ENCODE results near the gene MUC4.
A peak's percentile ranks its signal among the peaks of the same experiment; 100 is the strongest.

Gene MUC4

GRCh38 chr3:195763076-195763830 lies 48.5 kb downstream of the MUC4 start:
- H3K4me3 ChIP-seq (replicated peaks in 1 of 2; ENCODE audit: low read depth in 2 of 2, low read length in 2 of 2), result no peak overlapping the region
- DNase-seq (ENCODE audit: low read depth in 2 of 2), result no peak
- TF ChIP-seq CTCF (IDR thresholded peaks at IDR 0.05; ENCODE audit: low read depth, low read length), result no peak

GRCh38 chr3:195762611-195763010 lies 49.1 kb downstream of the MUC4 start:
- no peak for TF ChIP-seq CTCF (IDR thresholded peaks at IDR 0.05; ENCODE audit: low read depth, low read length)
- H3K4me3 ChIP-seq (replicated peaks in 1 of 2; ENCODE audit: low read depth in 2 of 2, low read length in 2 of 2), result no peak overlapping the region
- no peak for DNase-seq (ENCODE audit: low read depth in 2 of 2)

- DNase-seq (ENCODE audit: low read depth in 2 of 2), result no peak
- no peak for TF ChIP-seq CTCF (IDR thresholded peaks at IDR 0.05; ENCODE audit: low read depth, low read length)
- no peak overlapping the region for H3K4me3 ChIP-seq (replicated peaks in 1 of 2; ENCODE audit: low read depth in 2 of 2, low read length in 2 of 2)
Measured at GRCh38 chr3:195762249-195762585, 49.5 kb downstream of the MUC4 start.

DNA sequence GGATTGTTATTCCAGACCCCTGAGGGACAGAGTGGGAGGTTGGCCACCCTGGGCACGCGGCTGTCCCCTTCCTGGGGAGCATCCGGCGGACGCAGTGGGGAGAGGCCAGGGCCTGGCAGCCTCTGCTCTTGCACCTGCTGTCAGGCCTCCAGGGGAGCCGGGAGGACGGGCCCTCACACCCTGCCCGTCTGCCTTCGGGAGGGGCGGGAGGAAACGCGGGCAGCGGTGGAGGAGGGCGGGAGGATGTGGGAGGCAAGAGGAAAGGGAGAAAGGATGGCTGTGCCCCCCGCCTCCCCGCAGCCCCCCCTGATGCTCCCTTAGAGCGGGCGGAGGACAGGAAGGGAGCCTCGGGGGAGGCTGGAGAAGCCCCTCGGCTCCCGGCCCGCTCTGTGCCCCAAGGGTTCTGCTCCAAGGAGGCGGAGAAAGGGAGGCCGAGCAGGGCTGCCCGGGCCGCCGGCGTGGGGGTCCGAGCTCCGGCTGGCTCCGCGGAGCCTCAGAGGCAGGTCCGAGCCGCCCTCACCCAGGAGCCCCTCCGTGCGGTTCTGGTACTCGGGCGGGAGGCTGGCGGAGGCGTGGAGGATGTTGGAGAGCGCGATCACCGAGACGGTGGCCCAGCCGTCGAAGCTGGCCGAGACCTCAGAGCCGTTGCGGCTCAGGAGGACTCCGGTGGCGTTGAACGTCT lies 50.0 kb downstream of the MUC4 start:
- no peak for TF ChIP-seq CTCF (IDR thresholded peaks at IDR 0.05; ENCODE audit: low read depth, low read length)
- DNase-seq (ENCODE audit: low read depth in 2 of 2), result no peak
- no peak overlapping the region for H3K4me3 ChIP-seq (replicated peaks in 1 of 2; ENCODE audit: low read depth in 2 of 2, low read length in 2 of 2)

- no peak overlapping the region for H3K4me3 ChIP-seq (replicated peaks in 1 of 2; ENCODE audit: low read depth in 2 of 2, low read length in 2 of 2)
- no peak for TF ChIP-seq CTCF (IDR thresholded peaks at IDR 0.05; ENCODE audit: low read depth, low read length)
- no peak for DNase-seq (ENCODE audit: low read depth in 2 of 2)
Measured at GRCh38 chr3:195761123-195761566, 50.6 kb downstream of the MUC4 start.

- peak in 1 of 2 donors; percentile 39 for DNase-seq (ENCODE audit: low read depth in 2 of 2)
- TF ChIP-seq CTCF (IDR thresholded peaks at IDR 0.05; ENCODE audit: low read depth, low read length), result no peak
- H3K4me3 ChIP-seq (replicated peaks in 1 of 2; ENCODE audit: low read depth in 2 of 2, low read length in 2 of 2), result no peak overlapping the region
Measured at GRCh38 chr3:195760345-195761122, 51.2 kb downstream of the MUC4 start.
